Astrocyte of the spinal cord (primary cell): ENCODE measurements around the gene VAV3.

Experiments
- DNase-seq: peaks from one replicate; pipeline ENCODE4 v3.0.0; 2011; ENCODE audit warnings: low read depth, low spot score
- H3K4me3 ChIP-seq: 2 replicates; pipeline ENCODE4 v1.5.1; 2011; ENCODE audit warnings: low read depth, mild to moderate bottlenecking, low read length, moderate library complexity
- CTCF ChIP-seq: IDR thresholded peaks from 2 replicates; pipeline ENCODE4 v1.5.1; 2012; ENCODE audit warnings: low read depth, mild to moderate bottlenecking, low read length, inconsistent platforms
- in situ Hi-C: cut with HindIII; loops from 2 replicates; pipeline ENCODE4 v1.10.0; 2017; ENCODE audit warnings: low sequenced_read_pairs

VAV3 gene

GRCh38 chr1:107871687-107872395 is 93.1 kb downstream of the VAV3 start:
- in situ Hi-C loops, result no loop called here
- TF ChIP-seq CTCF, result no peak
- DNase-seq, result no peak
- no peak overlapping the region for H3K4me3 ChIP-seq

DNA sequence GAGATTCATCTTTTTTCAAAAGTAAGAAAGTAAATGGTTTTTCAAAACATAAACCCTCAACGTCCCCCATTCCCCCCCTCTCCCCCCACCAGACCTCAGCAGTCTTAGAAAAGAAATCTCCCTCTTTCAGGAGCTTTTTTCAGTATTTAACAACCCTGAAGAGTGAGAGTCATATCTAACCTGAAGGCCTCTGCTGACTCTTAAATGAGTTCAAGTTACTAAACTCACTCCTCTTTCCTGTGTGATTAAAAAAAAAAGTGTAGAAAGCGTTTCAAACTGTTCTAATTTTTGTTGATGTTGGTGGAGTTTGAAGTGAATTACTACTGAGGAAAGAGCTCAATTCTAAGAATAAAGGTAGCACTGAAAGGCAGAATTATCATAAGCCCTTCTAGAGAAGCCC is 93.7 kb downstream of the VAV3 start:
- in situ Hi-C loops, result no loop called here
- DNase-seq, result no peak
- no peak for TF ChIP-seq CTCF
- no peak overlapping the region for H3K4me3 ChIP-seq

- DNase-seq, result no peak
- TF ChIP-seq CTCF, result no peak
- in situ Hi-C loops, result no loop called here
- H3K4me3 ChIP-seq, result no peak overlapping the region
These were observed 94.3 kb downstream of the VAV3 start for GRCh38 chr1:107870696-107871095.

DNA sequence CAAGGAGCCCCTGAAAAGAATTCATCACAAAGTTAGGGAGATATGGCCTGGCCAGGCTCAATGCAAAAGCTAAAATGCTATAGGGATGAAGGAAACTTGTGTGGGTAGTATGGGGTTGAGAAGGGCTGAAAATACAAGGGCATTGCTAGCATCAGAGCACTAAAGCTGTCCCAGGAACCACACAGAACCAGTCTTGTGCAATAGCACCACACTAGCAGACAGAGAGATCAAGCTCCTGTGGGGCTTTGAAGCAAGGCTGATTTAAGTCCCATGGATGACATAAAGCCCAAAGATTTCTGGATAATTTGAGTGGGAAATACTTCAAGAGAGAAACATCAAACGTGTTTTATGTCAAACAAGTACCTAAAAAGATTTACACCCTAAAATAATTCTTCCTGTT is 97.1 kb downstream of the VAV3 start:
- in situ Hi-C loops, result no loop called here
- no peak for DNase-seq
- H3K4me3 ChIP-seq, result no peak overlapping the region
- TF ChIP-seq CTCF, result no peak

- no peak overlapping the region for H3K4me3 ChIP-seq
- no peak for TF ChIP-seq CTCF
- DNase-seq, result no peak
- in situ Hi-C loops, result no loop called here
These were observed 97.6 kb downstream of the VAV3 start for GRCh38 chr1:107867422-107867821.

GRCh38 chr1:107866870-107867269 is 98.1 kb downstream of the VAV3 start:
- in situ Hi-C loops, result no loop called here
- no peak overlapping the region for H3K4me3 ChIP-seq
- no peak for DNase-seq
- no peak for TF ChIP-seq CTCF
